OCI-LY1 (cell line): ENCODE results near the gene RDH11.

ENCODE experiments used
- H2AFZ ChIP-seq: fragments of 200-600 bp; sonication (generic), shearing (Covaris generic); 2 replicates; pipeline ENCODE4 v1.6.0; 2014; ENCODE audit warnings: antibody characterized with exemption, mild to moderate bottlenecking, low read length
- H3F3A ChIP-seq: fragments of 200-600 bp; sonication (generic), shearing (Covaris generic); 2 replicates; pipeline ENCODE4 v1.6.0; 2014; ENCODE audit warnings: mild to moderate bottlenecking, antibody characterized with exemption, low read length, moderate library complexity; ENCODE audit not compliant: insufficient read depth
- H3K27ac ChIP-seq: fragments of 200-600 bp; sonication (generic); 2 replicates; pipeline ENCODE4 v1.5.1; 2014; ENCODE audit warnings: low read length, mixed run types, mild to moderate bottlenecking, low read depth; ENCODE audit not compliant: poor library complexity, severe bottlenecking
- H3K27me3 ChIP-seq: fragments of 200-600 bp; sonication (generic); 2 replicates; pipeline ENCODE4 v1.6.0; 2014; ENCODE audit warnings: antibody characterized with exemption, mild to moderate bottlenecking, low read length, moderate library complexity; ENCODE audit not compliant: insufficient read depth
- H3K36me3 ChIP-seq: fragments of 200-600 bp; sonication (generic); 2 replicates; pipeline ENCODE4 v1.6.1; 2014; ENCODE audit warnings: mild to moderate bottlenecking, antibody characterized with exemption, low read length, moderate library complexity, mixed read lengths; ENCODE audit not compliant: insufficient read depth
- H3K4me1 ChIP-seq: fragments of 200-600 bp; sonication (generic); 2 replicates; pipeline ENCODE4 v1.5.1; 2014; ENCODE audit warnings: mild to moderate bottlenecking, low read length, moderate library complexity; ENCODE audit not compliant: insufficient read depth, severe bottlenecking
- H3K4me2 ChIP-seq: fragments of 200-600 bp; sonication (generic), shearing (Covaris generic); 2 replicates; pipeline ENCODE4 v1.6.1; 2014; ENCODE audit warnings: low read length
- H3K4me3 ChIP-seq: fragments of 200-600 bp; sonication (generic); 2 replicates; pipeline ENCODE4 v1.5.1; 2014; ENCODE audit warnings: low read length, low read depth, mild to moderate bottlenecking, mixed read lengths; ENCODE audit not compliant: poor library complexity, severe bottlenecking
- H3K79me2 ChIP-seq: fragments of 200-600 bp; shearing (Covaris generic); 2 replicates; pipeline ENCODE4 v1.6.1; 2016; ENCODE audit warnings: mixed run types, low read length, mixed read lengths; ENCODE audit not compliant: insufficient read depth
- H3K9ac ChIP-seq: fragments of 200-600 bp; sonication (generic), shearing (Covaris generic); 2 replicates; pipeline ENCODE4 v1.6.1; 2014; ENCODE audit warnings: mild to moderate bottlenecking, low read length, mixed read lengths
- H3K9me2 ChIP-seq: fragments of 200-600 bp; sonication (generic), shearing (Covaris generic); 2 replicates; pipeline ENCODE4 v1.6.1; 2014; ENCODE audit warnings: low read depth, mild to moderate bottlenecking, low read length, mixed read lengths
- H3K9me3 ChIP-seq: fragments of 200-600 bp; shearing (Covaris generic); 2 replicates; pipeline ENCODE4 v1.6.1; 2014; ENCODE audit warnings: low read length, mixed read lengths
- H4K20me1 ChIP-seq: fragments of 200-600 bp; sonication (generic), shearing (Covaris generic); 2 replicates; pipeline ENCODE4 v1.6.0; 2016; ENCODE audit warnings: mild to moderate bottlenecking, low read length; ENCODE audit not compliant: insufficient read depth
- EZH2 ChIP-seq: fragments of 200-600 bp; sonication (generic), shearing (Covaris generic); IDR thresholded peaks from 2 replicates; pipeline ENCODE4 v1.8.0; 2017; ENCODE audit warnings: borderline replicate concordance, mixed run types, mild to moderate bottlenecking, antibody characterized with exemption, low read length, moderate library complexity, mixed read lengths
- TF ChIP-seq, protein P1 (sequence below): fragments of 200-600 bp; sonication (generic), shearing (Covaris generic); IDR thresholded peaks from 2 replicates; pipeline ENCODE4 v1.5.1; 2017; ENCODE audit warnings: mild to moderate bottlenecking, antibody characterized with exemption, low read length, moderate library complexity, mixed read lengths

Gene RDH11

DNA sequence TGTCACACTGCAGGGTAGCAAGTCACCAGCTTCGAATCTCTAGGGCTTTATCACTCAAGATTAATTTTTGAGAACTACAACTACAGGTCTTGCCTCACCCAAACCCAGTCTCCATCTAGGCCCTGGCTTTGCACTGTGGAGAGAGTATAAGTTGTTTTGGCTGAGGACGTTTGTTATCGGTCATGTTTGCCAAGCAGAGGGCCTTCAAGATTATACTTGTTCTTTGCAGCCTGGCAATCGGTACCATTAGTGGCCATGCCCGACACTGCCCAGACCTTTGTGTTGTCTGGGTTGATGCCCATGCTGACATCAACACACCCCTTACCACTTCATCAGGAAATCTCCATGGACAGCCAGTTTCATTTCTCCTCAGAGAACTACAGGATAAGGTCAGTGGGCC lies 50.1 kb downstream of the RDH11 start:
- Histone ChIP-seq H3K9me2 (no peaks in the 10 kb centered on the region), H3K9ac (no peak overlapping the region), H3K4me2 (no peak overlapping the region), H3F3A (no peaks in the 10 kb centered on the region), H2AFZ (no peak overlapping the region), H4K20me1 (no peaks in the 10 kb centered on the region), H3K4me3 (no peak overlapping the region), H3K27ac (no peak overlapping the region), H3K36me3 (peaks cover 41% of the 10 kb centered on the region; the same call in 1 of the 2 replicates), H3K4me1 (no peaks in the 10 kb centered on the region), H3K9me3 (no peaks in the 10 kb centered on the region), H3K27me3 (no peaks in the 10 kb centered on the region), H3K79me2 (no peaks in the 10 kb centered on the region)
- TF ChIP-seq, protein P1, sequence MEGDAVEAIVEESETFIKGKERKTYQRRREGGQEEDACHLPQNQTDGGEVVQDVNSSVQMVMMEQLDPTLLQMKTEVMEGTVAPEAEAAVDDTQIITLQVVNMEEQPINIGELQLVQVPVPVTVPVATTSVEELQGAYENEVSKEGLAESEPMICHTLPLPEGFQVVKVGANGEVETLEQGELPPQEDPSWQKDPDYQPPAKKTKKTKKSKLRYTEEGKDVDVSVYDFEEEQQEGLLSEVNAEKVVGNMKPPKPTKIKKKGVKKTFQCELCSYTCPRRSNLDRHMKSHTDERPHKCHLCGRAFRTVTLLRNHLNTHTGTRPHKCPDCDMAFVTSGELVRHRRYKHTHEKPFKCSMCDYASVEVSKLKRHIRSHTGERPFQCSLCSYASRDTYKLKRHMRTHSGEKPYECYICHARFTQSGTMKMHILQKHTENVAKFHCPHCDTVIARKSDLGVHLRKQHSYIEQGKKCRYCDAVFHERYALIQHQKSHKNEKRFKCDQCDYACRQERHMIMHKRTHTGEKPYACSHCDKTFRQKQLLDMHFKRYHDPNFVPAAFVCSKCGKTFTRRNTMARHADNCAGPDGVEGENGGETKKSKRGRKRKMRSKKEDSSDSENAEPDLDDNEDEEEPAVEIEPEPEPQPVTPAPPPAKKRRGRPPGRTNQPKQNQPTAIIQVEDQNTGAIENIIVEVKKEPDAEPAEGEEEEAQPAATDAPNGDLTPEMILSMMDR = no peak
- no peak for TF ChIP-seq EZH2

DNA sequence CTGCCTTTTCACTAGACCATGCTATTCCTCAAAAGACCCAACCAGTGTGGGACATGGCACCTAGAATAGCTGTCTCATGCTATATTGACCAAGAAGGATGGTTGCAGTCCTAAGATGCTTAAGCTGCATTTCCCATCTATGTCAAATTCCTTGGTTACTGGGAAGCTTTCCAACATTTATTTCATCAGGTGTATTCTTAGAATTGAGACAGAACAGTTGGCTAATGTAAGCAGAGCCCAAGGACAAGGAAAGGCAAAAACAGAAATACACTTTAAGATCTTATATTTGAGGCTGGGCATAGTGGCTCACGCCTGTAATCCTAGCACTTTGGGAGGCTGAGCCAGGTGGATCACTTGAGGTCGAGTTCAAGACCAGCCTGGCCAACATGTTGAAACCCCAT lies 51.1 kb downstream of the RDH11 start:
- no peaks in the 10 kb centered on the region for H3F3A ChIP-seq
- H3K9me3 ChIP-seq = no peaks in the 10 kb centered on the region
- H2AFZ ChIP-seq = no peak overlapping the region
- no peak overlapping the region for H3K9ac ChIP-seq
- peaks cover 31% of the 10 kb centered on the region; the same call in 1 of the 2 replicates for H3K36me3 ChIP-seq
- no peaks in the 10 kb centered on the region for H3K27me3 ChIP-seq
- H3K9me2 ChIP-seq = no peaks in the 10 kb centered on the region
- H3K27ac ChIP-seq = no peak overlapping the region
- no peak overlapping the region for H3K4me2 ChIP-seq
- H4K20me1 ChIP-seq = no peaks in the 10 kb centered on the region
- TF ChIP-seq, protein P1 = no peak
- TF ChIP-seq EZH2 = no peak
- H3K4me3 ChIP-seq = no peak overlapping the region
- no peaks in the 10 kb centered on the region for H3K4me1 ChIP-seq
- H3K79me2 ChIP-seq = no peaks in the 10 kb centered on the region

DNA sequence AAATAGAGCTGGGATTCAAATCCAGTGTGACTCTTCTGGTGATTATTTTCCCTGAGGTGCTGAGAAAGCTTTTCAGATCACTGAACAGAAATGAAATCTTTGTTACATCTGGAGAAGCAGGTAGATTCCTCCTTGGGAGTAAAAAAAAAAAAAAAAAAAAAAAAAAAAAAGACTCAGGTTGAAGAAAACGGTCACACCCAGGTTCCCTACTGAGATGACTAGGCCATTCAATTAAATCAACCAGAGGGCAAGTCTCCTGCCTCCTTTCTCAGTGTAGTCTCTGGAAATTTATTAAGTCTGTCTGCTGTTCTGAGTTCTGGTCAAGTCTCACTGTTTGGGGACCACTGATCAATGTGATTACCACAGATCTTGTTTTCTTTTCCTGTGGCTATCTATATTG lies 51.9 kb downstream of the RDH11 start:
- Histone ChIP-seq H3K9me2 (no peaks in the 10 kb centered on the region), H3K4me3 (no peak overlapping the region), H3K4me1 (no peaks in the 10 kb centered on the region), H3F3A (no peaks in the 10 kb centered on the region), H3K4me2 (no peak overlapping the region), H3K36me3 (peaks cover 24% of the 10 kb centered on the region; the same call in 1 of the 2 replicates), H3K9me3 (no peaks in the 10 kb centered on the region), H3K9ac (no peak overlapping the region), H3K27ac (no peak overlapping the region), H3K27me3 (no peaks in the 10 kb centered on the region), H3K79me2 (no peaks in the 10 kb centered on the region), H4K20me1 (no peaks in the 10 kb centered on the region), H2AFZ (no peak overlapping the region)
- TF ChIP-seq EZH2 = no peak
- TF ChIP-seq, protein P1 = no peak
